HepG2 (cell line): Measurements from ENCODE around the gene HORMAD2. TPM values are rescaled to one million over a fixed set of nuclear protein-coding genes. Genes with fewer than 3 reads are reported as not detected.

ENCODE experiments used
- ATAC-seq: fragments of 200-7000 bp; cut with Tn5 transposase; 3 replicates; pipeline ENCODE4 v1.9.1; 2020; ENCODE audit warnings: mild to moderate bottlenecking, moderate library complexity
- BruUV-seq: library from RNA; stranded (reverse); fragments of 400-500 nt; replicated peaks from 2 replicates; lab custom pipeline; 2021; lab: Mats Ljungman, UMichigan
- CTCF ChIA-PET: fragments of 300-600 bp; formaldehyde crosslinking; extraction: SDS; loops from one replicate; lab custom pipeline; 2021; ENCODE audit warnings: low total read pairs, inconsistent platforms, low intra/inter-chr PET ratio; lab: Yijun Ruan, JAX
- POLR2A ChIA-PET: fragments of 350-600 bp; sonication (Branson Sonifier 250); formaldehyde crosslinking; loops from one replicate; lab custom pipeline; 2020; ENCODE audit warnings: antibody characterized with exemption, inconsistent platforms; lab: Yijun Ruan, JAX
- DNase-seq: peaks from one replicate; pipeline ENCODE4 v3.0.0-alpha.2; 2015; ENCODE audit warnings: low spot score
- FAIRE-seq: peaks from 3 replicates; lab custom pipeline; 2011; peaks lifted over from hg19 to GRCh38; lab: Jason Lieb, UNC
- H2AFZ ChIP-seq: one replicate; pipeline ENCODE4 v1.6.1; 2011; ENCODE audit warnings: low read length, inconsistent platforms
- H3K27ac ChIP-seq: fragments of 300-600 bp; 3 replicates; pipeline ENCODE4 v1.8.0; 2011; ENCODE audit warnings: mixed run types, mild to moderate bottlenecking, mixed read lengths, low read length, inconsistent platforms; ENCODE audit not compliant: insufficient read depth; ENCODE audit errors: extremely low read length
- H3K27me3 ChIP-seq, 2 experiments: fragments of 200-600 bp in 1 of 2; 2 replicates in 1 of 2; 3 replicates in 1 of 2; pipeline versions ENCODE4 v1.6.0 to v1.8.0; 2011; ENCODE audit warnings: low read length in 2 of 2, mild to moderate bottlenecking in 2 of 2, moderate library complexity in 2 of 2, inconsistent platforms in 1 of 2; ENCODE audit not compliant: insufficient read depth in 2 of 2, control insufficient read depth in 1 of 2
- H3K36me3 ChIP-seq, 2 experiments: fragments of 200-600 bp in 1 of 2; replicated peaks in 1 of 2; 2 replicates in 1 of 2; 3 replicates in 1 of 2; pipeline versions ENCODE4 v1.5.1 to v1.8.0; 2011; ENCODE audit warnings: low read length in 2 of 2, inconsistent platforms in 1 of 2; ENCODE audit not compliant: insufficient read depth in 2 of 2, control insufficient read depth in 1 of 2
- H3K4me1 ChIP-seq: 2 replicates; pipeline ENCODE4 v1.5.1; 2012; ENCODE audit warnings: low read length, inconsistent platforms; ENCODE audit not compliant: insufficient read depth
- H3K4me2 ChIP-seq: 2 replicates; pipeline ENCODE4 v1.6.0; 2011; ENCODE audit warnings: low read depth, low read length, inconsistent platforms
- H3K4me3 ChIP-seq, 3 experiments: fragments of 200-600 bp in 1 of 3; sonication (generic), shearing (Covaris generic) in 1 of 3; replicated peaks in 1 of 3; 2 replicates each; pipeline ENCODE4 v1.5.1; 2011 to 2016; ENCODE audit warnings: low read length in 3 of 3, inconsistent platforms in 2 of 3, low read depth in 2 of 3, mild to moderate bottlenecking in 2 of 3, control low read depth in 1 of 3, mixed read lengths in 1 of 3; ENCODE audit not compliant: insufficient read depth in 1 of 3
- H3K79me2 ChIP-seq: one replicate; pipeline ENCODE4 v1.6.1; 2011; ENCODE audit warnings: low read length, inconsistent platforms; ENCODE audit not compliant: insufficient read depth
- H3K9ac ChIP-seq: 2 replicates; pipeline ENCODE4 v1.6.0; 2011; ENCODE audit warnings: mild to moderate bottlenecking, low read depth, low read length, inconsistent platforms; ENCODE audit not compliant: insufficient read depth
- H3K9me3 ChIP-seq: 2 replicates; pipeline ENCODE4 v1.5.1; 2012; ENCODE audit warnings: mild to moderate bottlenecking, low read length
- H4K20me1 ChIP-seq: 2 replicates; pipeline ENCODE4 v1.6.0; 2011; ENCODE audit warnings: inconsistent platforms, mild to moderate bottlenecking, low read length, moderate library complexity; ENCODE audit not compliant: insufficient read depth
- BCL3 ChIP-seq: sonication (generic); formaldehyde crosslinking; IDR thresholded peaks from 2 replicates; pipeline ENCODE4 v1.5.1; 2020; ENCODE audit warnings: mild to moderate bottlenecking, missing genetic modification reagents, moderate library complexity
- FOXM1 ChIP-seq: sonication (generic); formaldehyde crosslinking; IDR thresholded peaks from 2 replicates; pipeline ENCODE4 v1.5.0; 2020; ENCODE audit warnings: missing genetic modification reagents
- MAF1 ChIP-seq: sonication (generic); formaldehyde crosslinking; IDR thresholded peaks from 2 replicates; pipeline ENCODE4 v1.5.0; 2020; ENCODE audit warnings: missing genetic modification reagents, borderline replicate concordance
- RBM39 ChIP-seq: fragments of 200-400 bp; formaldehyde crosslinking; IDR thresholded peaks from one replicate; pipeline ENCODE4 v1.6.1; 2018; ENCODE audit warnings: antibody characterized with exemption, mild to moderate bottlenecking, low read depth, low read length; ENCODE audit not compliant: poor library complexity, severe bottlenecking
- SOX13 ChIP-seq, 3 experiments: fragments of 450-650 bp in 1 of 3; sonication (generic) in 1 of 3; formaldehyde crosslinking in 1 of 3; IDR thresholded peaks in 2 of 3; conservative IDR thresholded peaks in 1 of 3; 2 replicates each; pipeline versions ENCODE4 v1.5.0 to v1.6.1; 2016 to 2020; ENCODE audit warnings: antibody characterized with exemption in 1 of 3, mild to moderate bottlenecking in 1 of 3, missing compliant biosample characterization in 1 of 3, missing genetic modification reagents in 1 of 3, moderate library complexity in 1 of 3
- XBP1 ChIP-seq: sonication (generic); formaldehyde crosslinking; IDR thresholded peaks from 2 replicates; pipeline ENCODE4 v1.5.0; 2020; ENCODE audit warnings: missing genetic modification reagents
- YEATS2 ChIP-seq: sonication (generic); formaldehyde crosslinking; IDR thresholded peaks from 2 replicates; pipeline ENCODE4 v1.4.0; 2020; ENCODE audit warnings: missing genetic modification reagents, borderline replicate concordance
- ZFP36L1 ChIP-seq: sonication (generic); formaldehyde crosslinking; IDR thresholded peaks from 2 replicates; pipeline ENCODE4 v1.8.0; 2022; ENCODE audit warnings: mild to moderate bottlenecking, missing genetic modification reagents, moderate library complexity
- ZFX ChIP-seq: sonication (generic); formaldehyde crosslinking; IDR thresholded peaks from 2 replicates; pipeline ENCODE4 v1.4.0; 2020; ENCODE audit warnings: mild to moderate bottlenecking, low read depth, missing genetic modification reagents, moderate library complexity
- ZNF296 ChIP-seq: sonication (generic); formaldehyde crosslinking; conservative IDR thresholded peaks from 2 replicates; pipeline ENCODE4 v1.5.0; 2020; ENCODE audit warnings: mild to moderate bottlenecking, missing genetic modification reagents
- ZNF451 ChIP-seq: sonication (generic); formaldehyde crosslinking; IDR thresholded peaks from 2 replicates; pipeline ENCODE4 v1.5.0; 2020; ENCODE audit warnings: mild to moderate bottlenecking, missing genetic modification reagents
- ZNF768 ChIP-seq: sonication (generic); formaldehyde crosslinking; IDR thresholded peaks from 2 replicates; pipeline ENCODE4 v1.4.0; 2020; ENCODE audit warnings: missing genetic modification reagents
- WGBS: methylation state at CpG from one replicate; pipeline ENCODE4 v1.1.6; 2017; ENCODE audit warnings: low lambda C conversion rate; 5-methylcytosine and 5-hydroxymethylcytosine counted together
- in situ Hi-C: cut with HindIII; loops from 2 replicates; pipeline ENCODE4 v1.10.0; 2017; ENCODE audit warnings: low pct_unique_long_range_greater_than_20kb; ENCODE audit not compliant: extremely low pct_ligation_motif_present
- intact Hi-C: fragments of 100-400 bp; cut with micrococcal nuclease; formaldehyde crosslinking; loops from one replicate; pipeline ENCODE4 v1.10.0; 2022; ENCODE audit not compliant: unreplicated experiment
- polyA plus RNA-seq, 8 experiments: library from polyadenylated mRNA; depleted of rRNA in 3 of 8; stranded (reverse) in 7 of 8; unstranded in 1 of 8; fragments of >200 nt; fragmentation: Illumina TruSeq in 4 of 8; extraction: Trizol in 4 of 8; gene quantifications; 2 replicates each; pipeline versions ENCODE4 v1.2.1 to v1.2.3, GENCODE V29; 2011 to 2016; ENCODE audit warnings: low read depth in 4 of 8, missing spikeins in 1 of 8, mixed read lengths in 1 of 8; ENCODE audit not compliant: insufficient read depth in 1 of 8
- total RNA-seq, 5 experiments: library from RNA; depleted of rRNA; stranded (reverse); fragments of >200 nt; fragmentation: Illumina TruSeq; extraction: Trizol; gene quantifications; 2 replicates each; pipeline ENCODE4 v1.2.3, GENCODE V29; 2016; ENCODE audit warnings: low read depth in 1 of 5
- TF ChIP-seq, protein P1 (sequence below): sonication (generic); formaldehyde crosslinking; IDR thresholded peaks from 2 replicates; pipeline ENCODE4 v1.5.0; 2020; ENCODE audit warnings: missing genetic modification reagents
- TF ChIP-seq, protein P2 (sequence below): IDR thresholded peaks from 2 replicates; pipeline ENCODE4 v1.6.1; 2016; ENCODE audit warnings: mild to moderate bottlenecking, missing biosample characterization, missing genetic modification reagents

HORMAD2 gene
- total and polyA plus RNA-seq, 2 of the 13 experiments (the other 11 are each of a cell fraction or from before 2014, with no cell fraction given), result not detected

- TF ChIP-seq, protein P1, sequence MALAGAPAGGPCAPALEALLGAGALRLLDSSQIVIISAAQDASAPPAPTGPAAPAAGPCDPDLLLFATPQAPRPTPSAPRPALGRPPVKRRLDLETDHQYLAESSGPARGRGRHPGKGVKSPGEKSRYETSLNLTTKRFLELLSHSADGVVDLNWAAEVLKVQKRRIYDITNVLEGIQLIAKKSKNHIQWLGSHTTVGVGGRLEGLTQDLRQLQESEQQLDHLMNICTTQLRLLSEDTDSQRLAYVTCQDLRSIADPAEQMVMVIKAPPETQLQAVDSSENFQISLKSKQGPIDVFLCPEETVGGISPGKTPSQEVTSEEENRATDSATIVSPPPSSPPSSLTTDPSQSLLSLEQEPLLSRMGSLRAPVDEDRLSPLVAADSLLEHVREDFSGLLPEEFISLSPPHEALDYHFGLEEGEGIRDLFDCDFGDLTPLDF (CRISPR knock-in tag), result no peak
- TF ChIP-seq ZFP36L1 (CRISPR knock-in tag), result no peak
Measured at GRCh38 chr22:30128511-30128910, 48.2 kb downstream of the HORMAD2 start (continued).

GRCh38 chr22:30129636-30130035 lies 49.4 kb downstream of the HORMAD2 start:
- intact Hi-C loops (no loop called here), in situ Hi-C loops (no loop called here)
- no peaks in the 10 kb centered on the region for H3K27me3 ChIP-seq
- CTCF ChIA-PET, result no interaction called here
- FAIRE-seq, result no peak
- no peaks in the 10 kb centered on the region for H3K79me2 ChIP-seq
- H3K4me3 ChIP-seq, result no peak overlapping the region
- 15% methylated on average over 1 of the region's 1 CpG for WGBS
- no peaks in the 10 kb centered on the region for H4K20me1 ChIP-seq
- POLR2A ChIA-PET, result no interaction called here
- no peak overlapping the region for H3K27ac ChIP-seq
- H3K9ac ChIP-seq, result no peak overlapping the region
- no peak for DNase-seq
- no peaks in the 10 kb centered on the region for H3K36me3 ChIP-seq
- no peaks in the 10 kb centered on the region for H3K4me1 ChIP-seq
- H2AFZ ChIP-seq, result no peak overlapping the region
- no peak overlapping the region for H3K4me2 ChIP-seq
- no peak for TF ChIP-seq FOXM1 (CRISPR knock-in tag)
- no peak for TF ChIP-seq ZNF296 (CRISPR knock-in tag)
- TF ChIP-seq SOX13 (IDR thresholded peaks at IDR 0.05), result no peak
- TF ChIP-seq SOX13 (CRISPR knock-in tag; conservative IDR thresholded peaks at IDR 0.05 in 1 of 2, IDR thresholded peaks at IDR 0.05 in 1 of 2), result no peak
- no peak for TF ChIP-seq ZFX
- no peak for TF ChIP-seq BCL3
- no peak for TF ChIP-seq ZNF768 (CRISPR knock-in tag)
- TF ChIP-seq XBP1 (CRISPR knock-in tag), result no peak
- TF ChIP-seq, protein P2, sequence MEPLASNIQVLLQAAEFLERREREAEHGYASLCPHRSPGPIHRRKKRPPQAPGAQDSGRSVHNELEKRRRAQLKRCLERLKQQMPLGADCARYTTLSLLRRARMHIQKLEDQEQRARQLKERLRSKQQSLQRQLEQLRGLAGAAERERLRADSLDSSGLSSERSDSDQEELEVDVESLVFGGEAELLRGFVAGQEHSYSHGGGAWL (CRISPR knock-in tag), result no peak
- TF ChIP-seq MAF1 (CRISPR knock-in tag), result no peak
- no peak for TF ChIP-seq YEATS2 (CRISPR knock-in tag)
- TF ChIP-seq RBM39, result no peak
- TF ChIP-seq ZNF451 (CRISPR knock-in tag), result no peak
- TF ChIP-seq, all 625 proteins: peak for 0
- no peaks in the 10 kb centered on the region for H3K9me3 ChIP-seq
- ATAC-seq, result no peak
- BruUV-seq, result no TSS peak
